Neural progenitor cell (in vitro differentiated cells): Measurements from ENCODE around the gene MMRN2.

Source experiments
- CTCF ChIP-seq: fragments of 200-600 bp; sonication (generic); IDR thresholded peaks from 2 replicates; pipeline ENCODE4 v1.5.1; 2017; ENCODE audit warnings: antibody characterized with exemption, mild to moderate bottlenecking
- EZH2 ChIP-seq: fragments of 200-600 bp; sonication (generic); IDR thresholded peaks from 2 replicates; pipeline ENCODE4 v1.6.1; 2017; ENCODE audit warnings: antibody characterized with exemption, mild to moderate bottlenecking, moderate library complexity
- EZH2phosphoT487 ChIP-seq: fragments of 200-600 bp; sonication (generic); IDR thresholded peaks from 2 replicates; pipeline ENCODE4 v1.6.1; 2017; ENCODE audit warnings: antibody characterized with exemption

GRCh38 chr10:86979977-86980448 lies 22.6 kb upstream of the MMRN2 start:
- no peak for TF ChIP-seq EZH2
- no peak for TF ChIP-seq CTCF
- no peak for TF ChIP-seq EZH2phosphoT487
